K562 (cell line): ENCODE data around the gene CCNL1. TPM values are rescaled to one million over a fixed set of nuclear protein-coding genes. Genes with fewer than 3 reads are reported as not detected.

ENCODE experiments used
- EHMT2 ChIP-seq: fragments of 450-650 bp; IDR thresholded peaks from 2 replicates; pipeline ENCODE4 v1.6.1; 2018; ENCODE audit warnings: antibody characterized with exemption
- LCOR ChIP-seq: sonication (generic); formaldehyde crosslinking; IDR thresholded peaks from 2 replicates; pipeline ENCODE4 v1.8.0; 2022; ENCODE audit warnings: mild to moderate bottlenecking, missing genetic modification reagents
- MNT ChIP-seq, 2 experiments: fragments of 450-650 bp; conservative IDR thresholded peaks; 2 replicates each; pipeline ENCODE4 v1.6.1; 2017; ENCODE audit warnings: mild to moderate bottlenecking in 2 of 2, moderate library complexity in 2 of 2
- MYBL2 ChIP-seq, 2 experiments: fragments of 450-650 bp in 1 of 2; sonication (generic) in 1 of 2; formaldehyde crosslinking in 1 of 2; IDR thresholded peaks; 2 replicates each; pipeline versions ENCODE4 v1.6.1 to v1.8.1; 2017 to 2022; ENCODE audit warnings: borderline replicate concordance in 1 of 2, inconsistent platforms in 1 of 2, low read depth in 1 of 2, mild to moderate bottlenecking in 1 of 2, missing genetic modification reagents in 1 of 2, moderate library complexity in 1 of 2
- PCBP2 ChIP-seq: fragments of 200-400 bp; formaldehyde crosslinking; IDR thresholded peaks from 2 replicates; pipeline ENCODE4 v1.6.1; 2018; ENCODE audit warnings: low read length, low read depth, mild to moderate bottlenecking, moderate library complexity; ENCODE audit not compliant: poor library complexity, severe bottlenecking
- PML ChIP-seq: IDR thresholded peaks from 2 replicates; pipeline ENCODE4 v1.6.1; 2012; ENCODE audit warnings: low read length, inconsistent platforms
- RBM25 ChIP-seq: fragments of 200-400 bp; formaldehyde crosslinking; IDR thresholded peaks from 2 replicates; pipeline ENCODE4 v1.6.1; 2018; ENCODE audit warnings: low read length, low read depth, moderate library complexity; ENCODE audit not compliant: severe bottlenecking
- RFX1 ChIP-seq: fragments of 450-650 bp; IDR thresholded peaks from 2 replicates; pipeline ENCODE4 v1.6.1; 2016; ENCODE audit warnings: mild to moderate bottlenecking, moderate library complexity
- RHOXF2B ChIP-seq: fragments of 250-450 bp; sonication (Bioruptor Pico); conservative IDR thresholded peaks from 2 replicates; pipeline ENCODE4 v1.5.1; 2021
- SOX6 ChIP-seq: fragments of 450-650 bp; IDR thresholded peaks from 2 replicates; pipeline ENCODE4 v1.6.1; 2014; ENCODE audit warnings: mild to moderate bottlenecking
- ZEB2 ChIP-seq: fragments of 450-650 bp; IDR thresholded peaks from 2 replicates; pipeline ENCODE4 v1.6.1; 2016
- ZMIZ1 ChIP-seq, 2 experiments: fragments of 150-350 bp in 1 of 2; IDR thresholded peaks; 2 replicates each; pipeline ENCODE4 v1.6.1; 2012 to 2016; ENCODE audit warnings: low read depth in 2 of 2, low read length in 2 of 2, mild to moderate bottlenecking in 1 of 2, moderate library complexity in 1 of 2
- ZNF282 ChIP-seq: sonication (generic); formaldehyde crosslinking; IDR thresholded peaks from 2 replicates; pipeline ENCODE4 v1.8.1; 2023; ENCODE audit warnings: missing genetic modification reagents
- ZNF431 ChIP-seq: sonication (generic); formaldehyde crosslinking; IDR thresholded peaks from 2 replicates; pipeline ENCODE4 v1.8.0; 2022; ENCODE audit warnings: mild to moderate bottlenecking, missing genetic modification reagents
- ZNF551 ChIP-seq: fragments of 250-450 bp; sonication (Bioruptor Pico); IDR thresholded peaks from 2 replicates; pipeline ENCODE4 v1.5.0; 2021; ENCODE audit warnings: mild to moderate bottlenecking, moderate library complexity
- ZNF584 ChIP-seq: fragments of 200-800 bp; sonication (Bioruptor generic); IDR thresholded peaks from 2 replicates; pipeline ENCODE4 v1.6.1; 2016; ENCODE audit warnings: low read depth, mild to moderate bottlenecking, missing genetic modification characterization, missing compliant biosample characterization
- polyA plus RNA-seq, 8 experiments: library from polyadenylated mRNA; depleted of rRNA in 4 of 8; stranded (reverse) in 5 of 8; unstranded in 3 of 8; fragments of >200 nt; fragmentation: Nextera tagmentation in 2 of 8; fragmentation: Illumina TruSeq in 1 of 8; extraction: Ambion mirVana in 2 of 8; extraction: Trizol in 1 of 8; gene quantifications; 2 replicates each; pipeline versions ENCODE4 v1.2.1 to v1.2.3, GENCODE V29; 2011 to 2014; ENCODE audit warnings: inconsistent platforms in 1 of 8, missing spikeins in 1 of 8
- total RNA-seq, 7 experiments: library from RNA; depleted of rRNA in 6 of 7; stranded (reverse); fragments of >200 nt in 6 of 7; fragmentation: Illumina TruSeq in 2 of 7; extraction: Trizol in 2 of 7; gene quantifications; 2 replicates each; pipeline versions ENCODE4 v1.2.1 to v1.2.3, GENCODE V29; 2011 to 2021; ENCODE audit warnings: low replicate concordance in 1 of 7
- TF ChIP-seq, protein P1 (sequence below): IDR thresholded peaks from 2 replicates; pipeline ENCODE4 v1.6.1; 2012; ENCODE audit warnings: low read depth, low read length, improper control_type of control experiment, borderline replicate concordance
- TF ChIP-seq, protein P2 (sequence below): fragments of 250-450 bp; sonication (Bioruptor Pico); IDR thresholded peaks from 2 replicates; pipeline ENCODE4 v1.6.1; 2021; ENCODE audit warnings: mild to moderate bottlenecking
- TF ChIP-seq, protein P3 (sequence below): fragments of 450-650 bp; conservative IDR thresholded peaks from 2 replicates; pipeline ENCODE4 v1.6.1; 2016; ENCODE audit warnings: missing genetic modification characterization, low read depth, mild to moderate bottlenecking, control low read depth, missing compliant biosample characterization

Gene CCNL1
- total and polyA plus RNA-seq, 9 of the 15 experiments (the other 6 are each of a cell fraction or from before 2014, with no cell fraction given), result 16.1 to 186 (median 132) TPM

- TF ChIP-seq RHOXF2B (CRISPR knock-in tag) (no peak), MYBL2 (IDR thresholded peaks at IDR 0.05; ENCODE audit: low read depth) (peak; percentile 95), MYBL2 (CRISPR knock-in tag; IDR thresholded peaks at IDR 0.05; ENCODE audit: borderline replicate concordance) (no peak), ZNF551 (CRISPR knock-in tag) (no peak), MNT (conservative IDR thresholded peaks at IDR 0.05) (0 out of 4 replicates have a peak, but pooled peaks of 1 of the 2 experiments have one; percentile 50), EHMT2 (no peak), ZNF431 (CRISPR knock-in tag) (no peak), ZEB2 (no peak), LCOR (CRISPR knock-in tag) (no peak), RBM25 (peak; percentile 52), ZNF584 (CRISPR knock-in tag) (no peak), PCBP2 (no peak), RFX1 (no peak), SOX6 (peak; percentile 16; the same call in 1 of the 2 replicates), ZNF282 (CRISPR knock-in tag) (no peak), PML (peak; percentile 33; the same call in 1 of the 2 replicates), ZMIZ1 (IDR thresholded peaks at IDR 0.05; ENCODE audit: low read depth in 2 of 2, low read length in 2 of 2) (no peak)
- TF ChIP-seq, protein P1, sequence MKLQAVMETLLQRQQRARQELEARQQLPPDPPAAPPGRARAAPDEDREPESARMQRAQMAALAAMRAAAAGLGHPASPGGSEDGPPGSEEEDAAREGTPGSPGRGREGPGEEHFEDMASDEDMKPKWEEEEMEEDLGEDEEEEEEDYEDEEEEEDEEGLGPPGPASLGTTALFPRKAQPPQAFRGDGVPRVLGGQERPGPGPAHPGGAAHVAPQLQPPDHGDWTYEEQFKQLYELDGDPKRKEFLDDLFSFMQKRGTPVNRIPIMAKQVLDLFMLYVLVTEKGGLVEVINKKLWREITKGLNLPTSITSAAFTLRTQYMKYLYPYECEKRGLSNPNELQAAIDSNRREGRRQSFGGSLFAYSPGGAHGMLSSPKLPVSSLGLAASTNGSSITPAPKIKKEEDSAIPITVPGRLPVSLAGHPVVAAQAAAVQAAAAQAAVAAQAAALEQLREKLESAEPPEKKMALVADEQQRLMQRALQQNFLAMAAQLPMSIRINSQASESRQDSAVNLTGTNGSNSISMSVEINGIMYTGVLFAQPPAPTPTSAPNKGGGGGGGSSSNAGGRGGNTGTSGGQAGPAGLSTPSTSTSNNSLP, result peak; percentile 89; the same call in 1 of the 2 replicates
- TF ChIP-seq, protein P2, sequence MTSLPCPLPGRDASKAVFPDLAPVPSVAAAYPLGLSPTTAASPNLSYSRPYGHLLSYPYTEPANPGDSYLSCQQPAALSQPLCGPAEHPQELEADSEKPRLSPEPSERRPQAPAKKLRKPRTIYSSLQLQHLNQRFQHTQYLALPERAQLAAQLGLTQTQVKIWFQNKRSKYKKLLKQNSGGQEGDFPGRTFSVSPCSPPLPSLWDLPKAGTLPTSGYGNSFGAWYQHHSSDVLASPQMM (CRISPR knock-in tag), result no peak
- TF ChIP-seq, protein P3, sequence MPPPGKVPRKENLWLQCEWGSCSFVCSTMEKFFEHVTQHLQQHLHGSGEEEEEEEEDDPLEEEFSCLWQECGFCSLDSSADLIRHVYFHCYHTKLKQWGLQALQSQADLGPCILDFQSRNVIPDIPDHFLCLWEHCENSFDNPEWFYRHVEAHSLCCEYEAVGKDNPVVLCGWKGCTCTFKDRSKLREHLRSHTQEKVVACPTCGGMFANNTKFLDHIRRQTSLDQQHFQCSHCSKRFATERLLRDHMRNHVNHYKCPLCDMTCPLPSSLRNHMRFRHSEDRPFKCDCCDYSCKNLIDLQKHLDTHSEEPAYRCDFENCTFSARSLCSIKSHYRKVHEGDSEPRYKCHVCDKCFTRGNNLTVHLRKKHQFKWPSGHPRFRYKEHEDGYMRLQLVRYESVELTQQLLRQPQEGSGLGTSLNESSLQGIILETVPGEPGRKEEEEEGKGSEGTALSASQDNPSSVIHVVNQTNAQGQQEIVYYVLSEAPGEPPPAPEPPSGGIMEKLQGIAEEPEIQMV (tag), result peak; percentile 95
Observed at GRCh38 chr3:157119369-157119951, 40.5 kb downstream of the CCNL1 start (continued).
